NCI-H748 (cell line): ENCODE data around the gene TMC1.
"Not testable (repeated sequence)": the region's sequence is repeated elsewhere in the genome, so short reads cannot be mapped to it uniquely, and the experiment has no call there.

Experiments used
- DNase-seq: peaks from one replicate; lab custom pipeline; 2025; ENCODE audit not compliant: unreplicated experiment; lab: John Stamatoyannopoulos, UW

Gene TMC1

DNA sequence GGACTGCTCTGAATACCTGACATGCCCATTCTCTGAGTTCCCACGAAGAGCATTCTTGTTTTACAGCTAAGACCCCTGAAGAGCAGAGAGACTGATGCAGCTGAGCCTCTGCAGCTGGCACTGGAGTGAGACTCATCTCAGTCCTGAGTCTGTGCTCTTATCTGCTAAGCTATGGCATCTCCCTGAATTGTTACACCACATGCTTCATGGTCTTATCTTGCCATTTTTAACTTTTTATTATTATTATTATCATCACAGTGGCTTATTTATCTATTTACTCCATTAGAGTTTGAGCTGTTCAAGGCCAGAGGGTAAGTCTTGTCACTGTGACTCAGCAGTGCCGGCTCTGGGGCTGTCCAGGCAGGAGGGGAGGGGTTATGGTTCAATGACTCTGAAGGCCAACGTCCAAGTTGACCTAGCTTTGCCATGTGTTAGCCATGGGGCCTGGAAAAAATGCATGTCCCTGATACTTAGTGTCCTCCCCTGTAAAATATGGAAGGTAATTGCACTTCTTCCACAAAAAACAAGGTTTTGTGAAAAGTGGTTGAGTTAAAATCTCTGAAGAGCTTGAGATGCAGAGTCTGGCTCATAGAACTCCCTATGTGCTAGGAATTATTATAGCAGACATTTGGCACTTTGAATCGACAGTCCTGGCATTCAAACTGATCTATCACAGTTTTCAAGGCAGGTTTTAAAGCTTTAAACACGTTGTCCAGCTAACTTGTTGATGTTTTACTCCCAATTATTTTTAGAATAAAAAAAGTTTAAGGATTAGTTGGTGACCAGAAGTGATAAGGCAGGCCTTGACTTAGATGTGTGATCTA lies 336.9 kb downstream of the TMC1 start:
- DNase-seq: no peak

DNA sequence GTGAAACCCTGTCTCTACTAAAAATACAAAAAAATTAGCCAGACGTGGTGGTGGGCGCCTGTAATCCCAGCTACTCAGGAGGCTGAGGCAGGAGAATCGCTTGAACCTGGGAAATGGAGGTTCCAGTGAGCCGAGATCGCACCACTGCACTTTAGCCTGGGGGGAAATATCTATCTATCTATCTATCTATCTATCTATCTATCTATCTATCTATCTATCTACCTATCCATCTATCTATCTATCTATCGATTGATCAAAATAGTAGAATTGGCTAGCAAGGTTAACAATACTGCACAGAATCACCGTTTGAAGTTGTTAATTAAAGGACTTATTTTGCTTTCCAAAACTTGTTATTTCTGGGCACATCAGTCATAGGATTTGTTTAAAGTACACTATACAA lies 341.4 kb downstream of the TMC1 start:
- not testable (repeated sequence) for DNase-seq

GRCh38 chr9:72863456-72864094 lies 342.2 kb downstream of the TMC1 start:
- DNase-seq: no peak

DNA sequence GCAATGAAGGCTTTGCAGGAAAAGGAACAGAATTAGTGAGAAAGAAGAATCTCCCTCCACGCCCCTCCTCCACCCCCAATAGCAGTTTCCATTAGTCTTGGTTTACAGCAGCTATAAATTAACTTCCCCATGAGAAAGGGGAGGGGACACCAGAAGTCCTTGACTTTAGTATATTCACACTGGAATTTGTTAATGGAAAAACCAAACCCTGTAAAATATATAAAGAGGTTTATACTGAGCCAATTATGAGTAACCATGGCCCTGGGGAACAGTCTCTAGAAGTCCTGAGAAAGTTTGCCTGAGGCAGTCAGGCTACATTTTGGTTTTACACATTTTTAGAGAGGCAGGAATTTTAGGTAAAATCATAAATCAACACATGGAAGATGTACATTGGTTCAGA lies 342.9 kb downstream of the TMC1 start:
- no peak for DNase-seq

- DNase-seq: peak; percentile 50
Observed at GRCh38 chr9:72871685-72872084, 350.3 kb downstream of the TMC1 start.

DNA sequence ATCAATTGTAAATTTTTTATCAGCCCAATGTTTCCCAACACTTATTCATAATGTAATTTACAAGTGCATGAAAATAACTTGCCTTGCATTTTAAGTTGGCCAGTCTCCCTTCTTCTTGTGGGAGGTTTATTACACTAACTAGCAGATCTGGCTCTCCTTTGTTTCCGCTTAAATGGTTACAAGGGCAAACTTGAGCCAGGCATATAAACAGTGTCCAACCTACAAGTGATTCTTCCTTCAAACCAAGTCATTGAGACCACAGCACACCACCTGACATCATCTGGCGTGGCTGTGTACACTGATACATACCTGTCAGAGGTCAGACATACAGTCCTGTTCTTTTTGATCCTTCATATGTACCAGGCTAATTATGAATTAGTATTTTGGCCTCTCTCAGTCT lies 351.3 kb downstream of the TMC1 start:
- DNase-seq: peak; percentile 33

DNA sequence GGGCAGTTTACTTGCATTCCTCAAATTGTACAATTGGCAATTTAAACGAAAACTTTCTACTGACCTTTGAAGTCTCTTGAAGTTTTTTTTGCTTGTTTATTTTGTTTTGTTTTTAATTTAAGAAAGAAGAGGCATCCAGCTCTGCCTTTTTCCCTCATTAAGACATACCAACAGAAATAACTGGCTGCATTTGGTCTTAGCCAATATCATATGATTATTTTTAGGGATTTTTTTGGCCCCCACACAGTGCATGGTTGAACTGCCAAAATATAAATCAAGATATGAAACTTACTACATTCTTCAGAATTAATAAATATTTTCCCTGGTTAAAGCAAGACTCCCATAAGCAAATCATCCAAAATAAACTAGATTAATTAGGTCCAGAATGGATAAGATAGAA lies 352.0 kb downstream of the TMC1 start:
- DNase-seq: no peak

GRCh38 chr9:72874344-72874743 lies 352.9 kb downstream of the TMC1 start:
- DNase-seq: no peak

DNA sequence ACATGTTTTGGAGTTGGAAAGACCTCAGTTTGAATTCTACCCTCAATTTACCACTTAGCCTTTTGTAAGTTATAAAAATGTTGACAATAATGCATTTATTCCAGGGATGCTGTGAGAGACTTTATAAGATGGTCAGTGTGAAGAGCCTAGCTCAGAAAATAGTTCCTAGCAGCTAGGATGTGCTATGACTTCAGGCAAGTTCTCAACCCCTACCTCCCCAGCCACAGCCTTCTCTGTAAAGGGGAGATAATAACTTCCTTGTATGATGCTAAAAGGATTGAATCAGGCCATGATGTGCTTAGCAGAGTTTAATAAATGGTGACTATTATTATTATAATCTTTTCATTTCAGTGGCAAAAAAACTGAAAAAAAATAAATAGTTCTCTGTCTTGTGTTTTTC lies 353.8 kb downstream of the TMC1 start:
- DNase-seq: no peak

DNA sequence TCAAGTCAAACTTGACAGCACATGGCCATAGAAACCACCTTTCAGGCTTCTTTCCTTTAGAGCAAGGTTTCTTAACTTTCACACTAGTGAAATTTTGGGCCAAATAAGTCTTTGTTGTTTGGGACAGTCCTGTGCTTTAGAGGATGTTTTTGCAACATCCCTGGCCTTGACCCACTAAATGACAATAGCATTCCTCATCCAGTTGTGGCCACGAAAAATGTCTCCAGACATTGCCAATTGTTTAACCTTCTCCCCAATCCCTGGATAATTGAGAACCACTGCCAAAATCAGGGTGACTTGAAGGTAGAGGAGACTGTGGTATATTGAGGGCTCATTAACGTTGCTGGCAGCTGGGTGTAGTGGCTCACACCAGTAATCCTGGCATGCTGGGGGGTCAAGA lies 359.4 kb downstream of the TMC1 start:
- no peak for DNase-seq

- DNase-seq: no peak
Observed at GRCh38 chr9:72882117-72882775, 360.8 kb downstream of the TMC1 start.

DNA sequence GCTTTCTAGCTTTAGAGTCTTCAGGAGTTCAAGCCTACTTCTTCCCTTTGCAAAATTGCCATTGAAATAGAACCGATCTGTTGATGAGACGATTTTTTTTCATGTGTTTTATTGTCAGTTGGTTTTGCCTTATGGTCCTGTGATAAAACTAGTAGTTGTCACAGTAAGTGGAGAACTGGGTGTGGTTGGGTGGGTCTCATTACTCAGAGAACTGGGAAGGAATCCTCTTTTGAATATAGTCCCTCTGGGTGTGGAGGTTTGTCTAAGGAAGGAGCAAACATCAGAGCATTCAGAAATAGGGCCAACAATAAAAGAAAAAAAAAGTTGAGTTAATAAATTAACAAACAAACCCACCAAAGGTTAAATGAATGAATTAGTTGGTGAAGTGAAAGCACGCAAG lies 362.5 kb downstream of the TMC1 start:
- peak; percentile 40 for DNase-seq

- DNase-seq: no peak
Observed at GRCh38 chr9:72884508-72884907, 363.1 kb downstream of the TMC1 start.
